Measurements from ENCODE around the gene OSGIN1.
"Not testable (repeated sequence)": the region's sequence is repeated elsewhere in the genome, so short reads cannot be mapped to it uniquely, and the experiment has no call there.

Gene OSGIN1

DNA sequence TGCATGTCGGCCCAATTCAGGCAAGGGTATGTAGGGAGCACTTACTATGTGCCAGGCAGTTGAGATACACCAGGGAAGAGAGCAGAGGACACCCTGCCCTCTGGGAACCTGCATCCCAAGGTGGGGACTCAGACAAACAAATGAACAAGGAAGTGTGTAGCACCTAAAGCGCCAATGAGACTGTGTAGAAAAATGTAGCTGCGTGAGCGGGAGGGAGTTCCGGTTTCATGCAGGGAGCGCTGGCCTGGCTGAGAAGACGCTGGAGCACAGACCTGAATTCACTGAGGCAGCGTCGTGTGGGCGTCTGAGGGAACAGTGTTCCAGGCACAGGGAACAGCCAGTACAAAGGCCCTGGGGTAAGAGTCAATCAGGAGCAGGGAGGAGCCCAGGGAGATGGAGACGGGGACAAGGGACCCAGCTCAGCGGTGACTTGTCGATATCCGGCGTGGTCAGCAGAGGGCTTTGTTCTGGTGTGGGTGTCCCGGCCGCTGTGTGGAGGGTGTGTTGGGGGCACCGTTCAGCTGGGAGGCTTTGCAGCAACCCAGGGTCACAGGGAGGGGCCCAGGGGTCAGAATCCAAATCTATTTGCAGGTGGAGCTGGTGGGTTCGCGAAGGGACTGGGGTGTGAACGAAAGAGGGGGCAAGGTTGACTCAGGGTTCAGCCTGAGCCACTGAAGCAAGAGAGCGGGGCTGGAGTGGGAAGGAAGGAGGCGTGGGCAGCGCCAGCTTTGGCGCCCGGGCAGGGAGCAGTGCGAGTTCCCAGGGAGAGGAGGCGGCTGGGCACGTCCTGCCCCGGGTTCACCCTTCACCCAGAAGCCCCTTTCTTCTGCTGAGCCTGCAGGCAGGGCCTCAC, 17.8 kb upstream of the OSGIN1 start:
- H3K36me3 ChIP-seq (ENCODE audit: control insufficient read depth in 2 of 2, insufficient read depth in 2 of 2, low read length in 2 of 2) = no peaks in the 10 kb centered on the region

DNA sequence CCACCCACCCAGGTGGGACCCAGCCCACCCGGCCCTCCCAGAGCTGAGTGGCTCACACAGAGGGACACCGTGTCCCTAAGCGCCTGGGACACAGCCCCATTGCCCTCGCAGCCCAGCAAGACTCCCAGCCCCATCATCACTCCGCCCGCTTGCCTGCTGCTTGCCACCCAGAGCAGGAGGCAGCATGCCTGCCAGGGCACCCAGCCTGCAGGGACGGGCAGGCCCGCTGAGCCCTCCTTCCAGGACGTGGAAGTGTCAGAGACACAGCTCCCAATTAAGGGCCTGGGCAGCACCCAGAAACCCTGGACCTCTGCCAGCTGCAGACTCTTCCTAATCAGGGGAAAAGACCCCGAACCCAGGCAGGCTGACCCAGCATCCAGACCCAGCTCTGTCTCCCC, 17.2 kb upstream of the OSGIN1 start:
- Histone ChIP-seq H3K27ac (ENCODE audit: low read depth in 2 of 2, low read length in 2 of 2) (no peak overlapping the region), H3K4me3 (ENCODE audit: low read length in 2 of 2) (no peak overlapping the region)

More for the DNA sequence above, 17.8 kb upstream of the OSGIN1 start:
- Histone ChIP-seq H3K9me3 (ENCODE audit: control insufficient read depth in 2 of 2, low read length in 2 of 2) (no peaks in the 10 kb centered on the region), H3K9ac (ENCODE audit: low read depth in 1 of 2, low read length in 2 of 2) (no peak overlapping the region), H3K27me3 (ENCODE audit: control insufficient read depth in 2 of 2, insufficient read depth in 2 of 2, low read length in 2 of 2) (no peaks in the 10 kb centered on the region), H3K4me1 (ENCODE audit: control insufficient read depth in 2 of 2, insufficient read depth in 2 of 2, low read length in 2 of 2) (no peaks in the 10 kb centered on the region), H3K27ac (ENCODE audit: low read depth in 2 of 2, low read length in 2 of 2) (no peak overlapping the region), H3K4me3 (ENCODE audit: low read length in 2 of 2) (no peak overlapping the region)

DNA sequence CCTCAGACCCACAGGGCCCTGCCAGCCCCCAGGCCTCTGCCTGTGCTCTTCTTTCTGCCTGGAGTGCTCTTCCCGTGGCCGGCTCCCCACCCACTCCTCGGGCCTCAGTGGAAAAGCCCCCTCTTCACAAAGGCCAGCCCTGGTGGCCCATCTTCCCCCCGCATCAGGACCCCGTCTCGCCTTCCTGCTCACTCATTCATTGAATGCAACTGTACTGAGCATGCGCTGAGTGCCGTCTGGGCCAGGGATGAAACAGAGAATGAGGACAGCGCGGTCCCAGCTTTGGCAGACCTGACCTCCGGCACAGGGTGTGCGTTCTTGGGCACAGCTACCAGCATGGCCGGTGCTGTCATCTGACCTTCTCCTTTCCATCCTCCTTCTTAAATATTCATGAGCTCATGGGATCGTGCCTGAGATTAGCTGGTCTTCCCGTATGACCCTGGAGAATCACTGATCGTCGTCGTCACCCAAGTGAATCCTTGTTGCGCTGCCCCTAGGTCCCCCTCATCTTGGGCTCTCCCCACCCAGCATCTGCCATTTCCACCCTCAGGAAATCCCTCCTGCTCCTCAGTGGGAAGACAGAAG, 16.4 kb upstream of the OSGIN1 start:
- H3K27me3 ChIP-seq (ENCODE audit: control insufficient read depth in 2 of 2, insufficient read depth in 2 of 2, low read length in 2 of 2) = no peaks in the 10 kb centered on the region
- no peaks in the 10 kb centered on the region for H3K9me3 ChIP-seq (ENCODE audit: control insufficient read depth in 2 of 2, low read length in 2 of 2)
- no peaks in the 10 kb centered on the region for H3K36me3 ChIP-seq (ENCODE audit: control insufficient read depth in 2 of 2, insufficient read depth in 2 of 2, low read length in 2 of 2)
- no peak overlapping the region for H3K9ac ChIP-seq (ENCODE audit: low read depth in 1 of 2, low read length in 2 of 2)
- H3K4me3 ChIP-seq (ENCODE audit: low read length in 2 of 2) = no peak overlapping the region
- no peak overlapping the region for H3K27ac ChIP-seq (ENCODE audit: low read depth in 2 of 2, low read length in 2 of 2)
- no peaks in the 10 kb centered on the region for H3K4me1 ChIP-seq (ENCODE audit: control insufficient read depth in 2 of 2, insufficient read depth in 2 of 2, low read length in 2 of 2)

More for the DNA sequence above, 17.2 kb upstream of the OSGIN1 start:
- Histone ChIP-seq H3K36me3 (ENCODE audit: control insufficient read depth in 2 of 2, insufficient read depth in 2 of 2, low read length in 2 of 2) (no peaks in the 10 kb centered on the region), H3K9me3 (ENCODE audit: control insufficient read depth in 2 of 2, low read length in 2 of 2) (no peaks in the 10 kb centered on the region), H3K27me3 (ENCODE audit: control insufficient read depth in 2 of 2, insufficient read depth in 2 of 2, low read length in 2 of 2) (no peaks in the 10 kb centered on the region), H3K4me1 (ENCODE audit: control insufficient read depth in 2 of 2, insufficient read depth in 2 of 2, low read length in 2 of 2) (no peaks in the 10 kb centered on the region), H3K9ac (ENCODE audit: low read depth in 1 of 2, low read length in 2 of 2) (no peak overlapping the region)

DNA sequence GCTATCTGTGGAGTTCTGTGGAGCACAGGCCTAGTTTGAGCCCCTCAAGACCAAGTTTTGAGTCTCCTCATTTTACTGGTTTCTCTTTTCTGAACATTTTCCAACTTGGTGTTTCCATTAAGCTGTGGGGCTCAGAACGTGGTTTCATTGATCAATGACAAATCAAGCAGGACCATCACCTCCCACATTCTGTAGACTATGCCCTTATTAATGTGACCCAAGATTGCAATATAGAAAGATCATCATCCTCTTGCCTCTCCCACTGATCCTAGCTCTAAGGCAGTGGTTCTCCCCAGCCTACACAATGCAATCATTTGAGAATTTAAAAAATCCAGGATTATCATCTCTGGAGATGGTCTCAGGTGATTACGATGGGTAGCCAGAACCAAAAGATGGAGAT, 15.8 kb upstream of the OSGIN1 start:
- H3K36me3 ChIP-seq (ENCODE audit: control insufficient read depth in 2 of 2, insufficient read depth in 2 of 2, low read length in 2 of 2) = no peaks in the 10 kb centered on the region
- no peaks in the 10 kb centered on the region for H3K9me3 ChIP-seq (ENCODE audit: control insufficient read depth in 2 of 2, low read length in 2 of 2)
- no peak overlapping the region for H3K9ac ChIP-seq (ENCODE audit: low read depth in 1 of 2, low read length in 2 of 2)
- H3K4me1 ChIP-seq (ENCODE audit: control insufficient read depth in 2 of 2, insufficient read depth in 2 of 2, low read length in 2 of 2) = no peaks in the 10 kb centered on the region
- H3K27me3 ChIP-seq (ENCODE audit: control insufficient read depth in 2 of 2, insufficient read depth in 2 of 2, low read length in 2 of 2) = no peaks in the 10 kb centered on the region
- no peak overlapping the region for H3K4me3 ChIP-seq (ENCODE audit: low read length in 2 of 2)
- H3K27ac ChIP-seq (ENCODE audit: low read depth in 2 of 2, low read length in 2 of 2) = no peak overlapping the region

DNA sequence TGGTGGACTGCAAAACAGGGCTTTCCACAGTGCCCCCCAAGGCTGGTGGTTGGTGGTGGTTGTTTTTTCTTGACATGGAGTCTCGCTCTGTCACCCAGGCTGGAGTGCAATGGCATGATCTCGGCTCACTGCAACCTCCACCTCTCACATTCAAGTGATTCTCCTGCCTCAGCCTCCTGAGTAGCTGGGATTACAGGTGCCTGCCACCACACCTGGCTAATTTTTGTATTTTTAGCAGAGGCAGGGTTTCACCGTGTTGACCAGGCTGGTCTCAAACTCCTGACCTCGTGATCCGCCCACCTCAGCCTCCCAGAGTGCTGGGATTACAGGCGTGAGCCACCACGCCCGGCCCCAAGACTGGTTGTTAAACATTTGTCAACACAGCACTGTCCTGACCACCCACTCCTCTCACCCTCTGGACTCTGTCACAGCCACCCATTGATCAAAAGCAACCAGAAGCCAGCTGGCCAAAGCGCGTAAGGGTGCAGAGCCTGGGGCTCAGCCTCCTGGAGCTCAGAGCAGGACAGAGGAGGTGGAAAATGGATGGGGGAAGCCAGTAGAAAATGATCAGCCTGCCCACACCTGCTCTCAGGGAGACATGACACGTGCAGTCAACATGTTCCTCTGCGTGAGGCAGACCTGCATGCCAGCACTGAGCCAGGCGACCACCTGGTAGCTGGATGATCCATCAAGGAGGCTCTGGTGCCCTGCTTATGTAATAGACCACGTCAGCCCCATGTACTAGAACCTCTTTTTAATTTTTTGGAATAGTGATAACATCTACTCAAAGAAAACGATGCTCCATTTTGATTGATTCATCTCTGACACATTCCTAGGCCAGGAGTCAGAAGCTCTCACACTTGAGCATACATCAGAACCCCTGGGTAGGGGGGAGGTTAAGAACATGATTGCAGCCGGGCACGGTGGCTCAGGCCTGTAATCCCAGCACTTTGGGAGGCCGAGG, 14.8 kb upstream of the OSGIN1 start:
- H3K27ac ChIP-seq (ENCODE audit: low read depth in 2 of 2, low read length in 2 of 2) = no peak overlapping the region
- H3K4me1 ChIP-seq (ENCODE audit: control insufficient read depth in 2 of 2, insufficient read depth in 2 of 2, low read length in 2 of 2) = no peaks in the 10 kb centered on the region
- H3K9me3 ChIP-seq (ENCODE audit: control insufficient read depth in 2 of 2, low read length in 2 of 2) = no peaks in the 10 kb centered on the region
- H3K9ac ChIP-seq (ENCODE audit: low read depth in 1 of 2, low read length in 2 of 2) = no peak overlapping the region
- no peak overlapping the region for H3K4me3 ChIP-seq (ENCODE audit: low read length in 2 of 2)
- no peaks in the 10 kb centered on the region for H3K36me3 ChIP-seq (ENCODE audit: control insufficient read depth in 2 of 2, insufficient read depth in 2 of 2, low read length in 2 of 2)
- H3K27me3 ChIP-seq (ENCODE audit: control insufficient read depth in 2 of 2, insufficient read depth in 2 of 2, low read length in 2 of 2) = no peaks in the 10 kb centered on the region

DNA sequence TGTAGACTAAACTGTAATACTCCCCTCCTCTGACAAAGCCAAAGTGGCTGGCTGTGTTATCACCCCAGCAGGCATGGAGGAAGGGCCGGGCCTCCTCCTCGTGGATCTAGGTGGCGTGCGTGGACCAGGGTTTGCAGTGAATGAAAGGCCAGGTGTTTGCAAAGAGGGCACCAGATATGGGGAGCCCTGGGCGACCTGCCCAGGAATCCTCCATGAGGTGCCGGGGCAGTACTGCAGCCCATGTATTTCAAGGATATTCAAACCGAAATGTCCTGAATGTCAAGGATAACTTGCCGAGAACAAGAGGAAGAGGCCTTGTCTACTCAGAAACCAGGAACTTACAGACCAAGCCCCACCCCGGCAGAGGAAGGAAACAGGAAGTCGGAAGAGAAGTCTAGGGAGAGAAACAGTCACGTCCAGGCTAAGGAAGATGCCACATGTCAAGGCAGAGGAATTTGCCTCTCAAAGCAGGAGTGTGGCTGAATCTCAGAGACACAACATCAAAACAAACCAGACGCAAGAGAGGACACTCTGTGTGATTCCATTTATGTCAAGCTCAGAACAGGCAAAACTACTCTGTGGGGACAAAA, 13.7 kb upstream of the OSGIN1 start:
- Histone ChIP-seq H3K27ac (ENCODE audit: low read depth in 2 of 2, low read length in 2 of 2) (no peak overlapping the region), H3K27me3 (ENCODE audit: control insufficient read depth in 2 of 2, insufficient read depth in 2 of 2, low read length in 2 of 2) (no peaks in the 10 kb centered on the region), H3K4me3 (ENCODE audit: low read length in 2 of 2) (no peak overlapping the region), H3K9me3 (ENCODE audit: control insufficient read depth in 2 of 2, low read length in 2 of 2) (no peaks in the 10 kb centered on the region), H3K9ac (ENCODE audit: low read depth in 1 of 2, low read length in 2 of 2) (no peak overlapping the region), H3K4me1 (ENCODE audit: control insufficient read depth in 2 of 2, insufficient read depth in 2 of 2, low read length in 2 of 2) (no peaks in the 10 kb centered on the region), H3K36me3 (ENCODE audit: control insufficient read depth in 2 of 2, insufficient read depth in 2 of 2, low read length in 2 of 2) (no peaks in the 10 kb centered on the region)

DNA sequence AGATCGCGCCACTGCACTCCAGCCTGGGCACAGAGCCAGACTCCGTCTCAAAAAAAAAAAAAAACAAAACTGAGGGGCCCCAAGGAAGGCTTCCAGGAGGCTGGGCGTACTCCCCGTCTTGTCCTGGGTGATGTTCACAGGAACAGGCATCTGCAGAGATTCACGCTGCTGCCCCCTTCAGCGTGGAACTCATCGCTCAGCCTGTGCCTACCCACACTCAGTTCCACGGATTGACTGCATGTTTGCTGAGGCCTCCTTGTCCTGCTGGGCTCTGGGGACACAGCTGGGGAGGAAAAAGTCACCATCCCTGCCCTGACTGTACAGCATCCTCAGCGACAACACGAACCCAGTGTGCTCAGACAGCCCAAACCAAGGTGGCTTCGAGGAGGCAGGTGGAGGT, 12.9 kb upstream of the OSGIN1 start:
- H3K27ac ChIP-seq (ENCODE audit: low read depth in 2 of 2, low read length in 2 of 2) = no peak overlapping the region
- H3K4me3 ChIP-seq (ENCODE audit: low read length in 2 of 2) = no peak overlapping the region
- no peaks in the 10 kb centered on the region for H3K4me1 ChIP-seq (ENCODE audit: control insufficient read depth in 2 of 2, insufficient read depth in 2 of 2, low read length in 2 of 2)
- no peaks in the 10 kb centered on the region for H3K27me3 ChIP-seq (ENCODE audit: control insufficient read depth in 2 of 2, insufficient read depth in 2 of 2, low read length in 2 of 2)
- H3K9me3 ChIP-seq (ENCODE audit: control insufficient read depth in 2 of 2, low read length in 2 of 2) = no peaks in the 10 kb centered on the region
- H3K36me3 ChIP-seq (ENCODE audit: control insufficient read depth in 2 of 2, insufficient read depth in 2 of 2, low read length in 2 of 2) = no peaks in the 10 kb centered on the region
- H3K9ac ChIP-seq (ENCODE audit: low read depth in 1 of 2, low read length in 2 of 2) = no peak overlapping the region

DNA sequence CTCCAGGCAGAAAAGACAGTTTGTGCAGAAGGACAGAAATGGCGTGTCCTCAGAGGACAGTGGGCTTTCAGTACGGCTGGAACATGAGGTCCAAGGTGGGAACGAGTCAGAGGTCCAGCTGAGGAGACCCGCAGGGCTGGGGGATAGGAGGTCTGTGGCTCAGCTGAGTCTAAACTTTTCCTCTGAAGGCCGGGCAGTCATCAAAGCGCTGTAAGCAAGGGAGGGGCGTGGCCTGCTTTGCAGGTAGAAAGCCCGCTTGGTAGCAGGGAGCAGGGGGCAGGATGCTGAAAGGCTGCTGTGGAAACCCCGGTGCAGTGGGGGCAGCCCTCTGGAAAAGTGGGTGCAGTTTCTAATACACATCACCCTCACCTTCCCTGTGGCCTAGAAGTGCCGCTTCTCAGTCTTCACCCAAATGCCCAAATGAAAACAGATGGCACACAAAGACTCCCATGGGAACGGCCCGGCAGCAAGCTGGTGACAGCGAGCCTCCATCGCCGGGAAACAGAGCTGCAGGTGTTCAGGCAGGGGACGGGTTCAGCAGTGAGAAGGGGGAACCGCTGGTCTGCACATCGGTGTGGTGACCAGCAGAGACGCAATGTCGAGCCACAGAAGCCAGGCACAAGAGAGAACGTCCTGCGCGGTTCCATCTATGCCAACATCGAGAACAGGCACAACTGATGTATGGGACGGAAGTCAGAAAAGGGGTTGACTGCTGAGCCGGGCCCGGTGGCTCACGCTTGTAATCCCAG, 12.2 kb upstream of the OSGIN1 start:
- Histone ChIP-seq H3K27ac (ENCODE audit: low read depth in 2 of 2, low read length in 2 of 2) (no peak overlapping the region), H3K9me3 (ENCODE audit: control insufficient read depth in 2 of 2, low read length in 2 of 2) (no peaks in the 10 kb centered on the region), H3K9ac (ENCODE audit: low read depth in 1 of 2, low read length in 2 of 2) (no peak overlapping the region), H3K36me3 (ENCODE audit: control insufficient read depth in 2 of 2, insufficient read depth in 2 of 2, low read length in 2 of 2) (no peaks in the 10 kb centered on the region), H3K27me3 (ENCODE audit: control insufficient read depth in 2 of 2, insufficient read depth in 2 of 2, low read length in 2 of 2) (no peaks in the 10 kb centered on the region), H3K4me1 (ENCODE audit: control insufficient read depth in 2 of 2, insufficient read depth in 2 of 2, low read length in 2 of 2) (no peaks in the 10 kb centered on the region), H3K4me3 (ENCODE audit: low read length in 2 of 2) (no peak overlapping the region)

DNA sequence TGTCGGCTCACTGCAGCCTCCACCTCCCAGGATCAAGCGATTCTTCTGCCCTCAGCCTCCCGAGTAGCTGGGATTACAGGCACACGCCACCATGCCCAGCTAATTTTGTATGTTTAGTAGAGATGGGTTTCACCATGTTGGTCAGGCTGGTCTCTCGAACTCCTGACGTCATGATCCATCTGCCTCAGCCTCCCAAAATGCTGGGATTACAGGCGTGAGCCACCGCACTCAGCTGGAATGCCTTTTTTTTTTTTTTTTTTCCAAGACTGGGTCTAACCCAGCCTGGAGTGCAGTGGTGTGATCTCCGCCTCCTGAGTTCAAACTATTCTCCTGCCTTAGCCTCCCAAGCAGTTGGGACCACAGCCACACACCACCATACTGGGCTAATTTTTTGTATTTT, 11.5 kb upstream of the OSGIN1 start:
- H3K27me3 ChIP-seq (ENCODE audit: control insufficient read depth in 2 of 2, insufficient read depth in 2 of 2, low read length in 2 of 2); H3K9me3 ChIP-seq (ENCODE audit: control insufficient read depth in 2 of 2, low read length in 2 of 2); H3K4me3 ChIP-seq (ENCODE audit: low read length in 2 of 2); H3K27ac ChIP-seq (ENCODE audit: low read depth in 2 of 2, low read length in 2 of 2); H3K9ac ChIP-seq (ENCODE audit: low read depth in 1 of 2, low read length in 2 of 2); H3K36me3 ChIP-seq (ENCODE audit: control insufficient read depth in 2 of 2, insufficient read depth in 2 of 2, low read length in 2 of 2); H3K4me1 ChIP-seq (ENCODE audit: control insufficient read depth in 2 of 2, insufficient read depth in 2 of 2, low read length in 2 of 2): not testable (repeated sequence)
